HUES6 (cell line): ENCODE measurements around the gene COL27A1.

Source experiments
- H3K27ac ChIP-seq: 2 replicates; pipeline ENCODE4 v1.7.0; 2013; ENCODE audit warnings: low read depth, mild to moderate bottlenecking, low read length, inconsistent platforms
- H3K27me3 ChIP-seq: 2 replicates; pipeline ENCODE4 v1.6.1; 2013; ENCODE audit warnings: low read length; ENCODE audit not compliant: control insufficient read depth, insufficient read depth
- H3K36me3 ChIP-seq: 2 replicates; pipeline ENCODE4 v1.6.1; 2013; ENCODE audit warnings: low read length; ENCODE audit not compliant: control insufficient read depth, insufficient read depth
- H3K4me1 ChIP-seq: 2 replicates; pipeline ENCODE4 v1.6.1; 2013; ENCODE audit warnings: low read length; ENCODE audit not compliant: control insufficient read depth, insufficient read depth
- H3K4me3 ChIP-seq: 2 replicates; pipeline ENCODE4 v1.5.1; 2013; ENCODE audit warnings: low read depth, low read length
- H3K9ac ChIP-seq: one replicate; pipeline ENCODE4 v1.6.1; 2013; ENCODE audit warnings: mild to moderate bottlenecking, low read length
- H3K9me3 ChIP-seq: 2 replicates; pipeline ENCODE4 v1.6.1; 2013; ENCODE audit warnings: low read depth, low read length; ENCODE audit not compliant: control insufficient read depth, insufficient read depth

Gene COL27A1

DNA sequence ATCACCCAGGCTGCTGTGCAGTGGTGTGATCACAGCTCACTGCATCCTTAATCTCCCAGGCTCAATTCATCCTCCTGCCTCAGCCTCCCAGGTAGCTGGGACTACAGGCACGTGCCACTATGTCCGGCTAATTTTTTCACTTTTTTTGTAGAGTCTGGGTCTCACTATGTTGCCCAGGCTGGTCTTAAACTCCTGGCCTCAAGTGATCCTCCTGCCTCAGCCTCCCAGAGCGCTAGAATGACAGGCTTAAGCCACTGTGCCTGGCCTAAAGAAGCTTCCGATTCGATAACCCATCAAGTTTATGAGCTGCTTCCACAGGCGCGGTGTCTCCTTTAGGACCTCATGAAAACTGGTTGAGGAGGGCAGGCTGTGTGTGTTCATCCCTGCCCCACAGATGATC lies 16.2 kb downstream of the COL27A1 start:
- H3K36me3 ChIP-seq = peaks cover 18% of the 10 kb centered on the region
- no peak overlapping the region for H3K4me3 ChIP-seq
- no peak overlapping the region for H3K27ac ChIP-seq
- H3K4me1 ChIP-seq = peaks cover 26% of the 10 kb centered on the region; the same call in 1 of the 2 replicates
- no peaks in the 10 kb centered on the region for H3K27me3 ChIP-seq
- no peaks in the 10 kb centered on the region for H3K9me3 ChIP-seq
- no peak overlapping the region for H3K9ac ChIP-seq

DNA sequence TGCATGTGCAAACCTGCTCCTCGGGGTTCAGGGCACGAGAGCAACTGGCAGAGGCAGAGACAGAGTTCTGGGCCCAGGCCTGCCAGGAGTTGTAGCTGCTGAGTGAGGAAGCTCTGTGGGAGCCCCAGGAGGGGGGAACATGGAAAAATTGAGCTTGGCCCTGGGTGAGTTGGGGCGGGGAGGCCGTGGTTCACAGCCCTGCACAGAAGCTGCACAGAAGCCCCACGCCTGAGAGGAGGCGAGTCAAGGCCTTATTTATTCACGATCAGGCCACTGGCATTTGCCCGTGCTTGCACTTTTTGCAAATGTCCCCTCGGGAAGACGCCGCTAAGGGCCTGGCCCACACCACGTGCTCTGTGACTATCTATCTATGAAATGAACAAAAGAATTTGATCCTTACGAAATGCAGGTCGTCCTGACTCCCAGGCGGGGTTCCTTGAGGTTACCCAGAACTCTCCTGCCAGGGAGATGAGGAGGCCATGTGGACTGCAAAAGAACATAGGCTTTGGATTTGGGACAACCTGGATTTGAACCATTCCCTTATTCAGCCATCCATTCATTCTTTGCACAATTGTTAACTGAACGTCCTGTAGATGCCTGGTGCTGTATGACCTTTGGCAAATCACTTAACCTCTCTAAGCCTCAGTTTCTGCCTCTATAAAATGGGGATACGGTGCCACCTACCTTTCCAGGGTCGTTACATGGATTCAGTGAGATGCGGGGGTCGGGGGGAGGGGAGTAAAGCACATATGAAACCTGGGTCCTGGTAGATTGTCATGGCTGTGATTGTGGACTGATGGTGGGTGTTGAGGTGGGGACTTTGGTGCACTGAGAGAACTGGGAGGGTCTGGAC lies 17.9 kb downstream of the COL27A1 start:
- H3K9ac ChIP-seq = peak overlapping the region; percentile 1
- no peak overlapping the region for H3K27ac ChIP-seq

DNA sequence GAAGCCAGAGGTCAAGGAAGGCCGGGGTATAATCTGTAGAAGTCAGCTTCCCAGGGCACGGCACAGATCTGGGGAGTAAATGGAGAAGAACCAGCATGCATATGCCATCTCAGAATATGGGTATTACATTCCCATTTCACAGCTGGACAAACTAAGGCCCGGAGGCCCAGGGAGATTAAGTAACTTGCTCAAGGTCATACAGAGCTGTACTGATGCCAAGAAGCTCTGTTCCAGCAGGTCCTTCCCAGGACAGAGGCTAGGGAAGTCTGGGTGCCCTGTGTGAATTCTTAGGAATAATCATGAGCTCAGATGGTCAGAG lies 19.2 kb downstream of the COL27A1 start:
- no peak overlapping the region for H3K9ac ChIP-seq
- no peak overlapping the region for H3K4me3 ChIP-seq
- no peaks in the 10 kb centered on the region for H3K27me3 ChIP-seq
- no peak overlapping the region for H3K27ac ChIP-seq
- H3K9me3 ChIP-seq = no peaks in the 10 kb centered on the region
- H3K4me1 ChIP-seq = peaks cover 40% of the 10 kb centered on the region; the same call in 1 of the 2 replicates
- H3K36me3 ChIP-seq = peaks cover 12% of the 10 kb centered on the region; the same call in 1 of the 2 replicates

More for the DNA sequence above, 17.9 kb downstream of the COL27A1 start:
- Histone ChIP-seq H3K4me3 (no peak overlapping the region), H3K9me3 (no peaks in the 10 kb centered on the region), H3K4me1 (peaks cover 40% of the 10 kb centered on the region; the same call in 1 of the 2 replicates), H3K36me3 (peaks cover 11% of the 10 kb centered on the region), H3K27me3 (no peaks in the 10 kb centered on the region)

- no peaks in the 10 kb centered on the region for H3K9me3 ChIP-seq
These were observed 19.8 kb downstream of the COL27A1 start for GRCh38 chr9:114174876-114175771.

DNA sequence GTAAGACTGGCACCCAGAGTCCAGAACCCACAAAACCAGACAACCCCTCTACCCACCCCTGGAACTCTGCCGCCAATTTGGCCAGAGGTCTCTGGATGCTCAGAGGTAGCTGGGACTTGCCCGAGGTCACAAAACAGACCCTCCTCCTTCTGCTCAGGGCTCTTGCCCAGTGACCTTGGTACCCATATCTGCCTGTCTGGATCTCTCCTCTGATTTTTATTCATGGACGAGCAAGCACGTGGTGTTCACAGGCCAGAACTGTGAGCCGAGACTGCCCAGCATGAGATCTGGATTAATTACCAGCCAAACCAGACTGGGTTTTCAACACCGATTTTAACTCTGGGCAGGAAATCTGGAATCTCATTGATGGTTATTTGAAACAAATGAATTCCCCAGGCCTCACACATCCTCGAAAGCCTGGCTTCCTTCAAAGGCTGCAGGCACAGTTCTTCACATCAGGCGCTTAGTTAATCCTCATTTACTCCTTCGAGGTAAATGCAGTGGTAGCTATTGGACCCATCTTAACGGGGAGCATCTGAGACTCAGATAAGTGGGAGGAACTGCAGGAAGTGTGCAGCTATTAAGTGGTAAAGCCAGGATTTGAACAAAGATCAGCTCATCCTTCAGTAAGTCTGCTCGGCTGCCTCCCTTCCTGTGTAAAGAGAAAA lies 21.4 kb downstream of the COL27A1 start:
- H3K36me3 ChIP-seq = 0 out of 2 replicates have a peak, but pooled peaks cover 9% of the 10 kb centered on the region
- H3K9me3 ChIP-seq = no peaks in the 10 kb centered on the region
- H3K27ac ChIP-seq = no peak overlapping the region
- no peaks in the 10 kb centered on the region for H3K27me3 ChIP-seq
- peaks cover 41% of the 10 kb centered on the region; the same call in 1 of the 2 replicates for H3K4me1 ChIP-seq
- H3K4me3 ChIP-seq = no peak overlapping the region
- peak overlapping the region; percentile 29 for H3K9ac ChIP-seq

More at GRCh38 chr9:114174876-114175771, 19.8 kb downstream of the COL27A1 start:
- peaks cover 13% of the 10 kb centered on the region; the same call in 1 of the 2 replicates for H3K36me3 ChIP-seq
- H3K4me3 ChIP-seq = no peak overlapping the region
- peak overlapping the region; percentile 26; the same call in 1 of the 2 replicates for H3K27ac ChIP-seq
- peaks cover 38% of the 10 kb centered on the region; the same call in 1 of the 2 replicates for H3K4me1 ChIP-seq
- no peaks in the 10 kb centered on the region for H3K27me3 ChIP-seq
- H3K9ac ChIP-seq = peak overlapping the region; percentile 42

- Histone ChIP-seq H3K36me3 (0 out of 2 replicates have a peak, but pooled peaks cover 9% of the 10 kb centered on the region), H3K4me3 (no peak overlapping the region), H3K27ac (peak overlapping the region; percentile 29; the same call in 1 of the 2 replicates), H3K27me3 (no peaks in the 10 kb centered on the region), H3K9ac (no peak overlapping the region), H3K4me1 (peaks cover 41% of the 10 kb centered on the region; the same call in 1 of the 2 replicates), H3K9me3 (no peaks in the 10 kb centered on the region)
These were observed 22.2 kb downstream of the COL27A1 start for GRCh38 chr9:114177423-114178064.

DNA sequence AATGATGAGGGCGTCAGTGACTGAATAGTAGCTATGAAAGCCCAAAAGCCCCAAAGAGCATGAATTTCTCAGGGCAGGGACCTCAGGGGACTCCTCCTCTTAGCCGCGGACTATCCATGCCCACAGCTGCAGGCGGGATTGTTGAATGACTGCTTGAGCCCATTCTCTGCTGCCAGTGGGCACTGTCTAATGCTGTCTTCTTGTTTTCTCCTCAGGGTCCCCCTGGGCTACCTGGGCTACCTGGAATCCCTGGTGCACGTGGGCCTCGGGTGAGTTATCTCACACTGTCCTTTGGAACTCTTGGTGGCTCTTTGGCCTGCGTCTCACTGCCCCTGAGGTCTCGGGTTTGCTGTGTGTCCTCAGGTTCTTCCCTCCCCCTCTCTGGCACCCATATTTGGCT lies 22.7 kb downstream of the COL27A1 start:
- no peaks in the 10 kb centered on the region for H3K27me3 ChIP-seq
- 0 out of 2 replicates have a peak, but pooled peaks cover 9% of the 10 kb centered on the region for H3K36me3 ChIP-seq
- H3K9me3 ChIP-seq = no peaks in the 10 kb centered on the region

GRCh38 chr9:114178756-114179450 lies 23.6 kb downstream of the COL27A1 start:
- Histone ChIP-seq H3K4me1 (peaks cover 38% of the 10 kb centered on the region; the same call in 1 of the 2 replicates), H3K4me3 (no peak overlapping the region), H3K27me3 (no peaks in the 10 kb centered on the region), H3K9me3 (no peaks in the 10 kb centered on the region), H3K9ac (no peak overlapping the region), H3K27ac (no peak overlapping the region), H3K36me3 (0 out of 2 replicates have a peak, but pooled peaks cover 9% of the 10 kb centered on the region)

More for the DNA sequence above, 22.7 kb downstream of the COL27A1 start:
- peak overlapping the region; percentile 22 for H3K9ac ChIP-seq
- no peak overlapping the region for H3K4me3 ChIP-seq
- no peak overlapping the region; the same call in 1 of the 2 replicates for H3K27ac ChIP-seq
- H3K4me1 ChIP-seq = peaks cover 38% of the 10 kb centered on the region; the same call in 1 of the 2 replicates

DNA sequence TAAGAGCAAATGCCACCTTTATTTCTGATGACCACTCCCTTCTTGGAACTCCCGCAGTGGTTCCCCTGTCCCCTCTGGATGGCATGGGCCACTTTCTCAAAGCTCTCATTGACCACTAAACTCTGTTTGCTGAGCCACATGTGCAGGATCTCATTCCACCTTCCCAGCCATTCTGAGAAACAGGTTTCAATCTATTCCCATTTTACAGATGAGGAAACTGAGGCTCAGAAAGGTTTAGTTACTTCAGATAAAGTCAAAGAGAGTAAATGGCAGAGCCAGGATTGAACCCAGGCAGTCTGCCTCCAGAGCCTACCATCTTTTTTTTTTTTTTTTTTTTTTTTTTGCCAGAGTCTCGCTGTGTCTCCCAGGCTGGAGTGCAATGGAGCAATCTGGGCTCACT lies 24.2 kb downstream of the COL27A1 start:
- H3K27me3 ChIP-seq = no peaks in the 10 kb centered on the region
- H3K27ac ChIP-seq = no peak overlapping the region
- no peak overlapping the region for H3K4me3 ChIP-seq
- H3K36me3 ChIP-seq = peaks cover 11% of the 10 kb centered on the region
- no peak overlapping the region for H3K9ac ChIP-seq
- H3K9me3 ChIP-seq = no peaks in the 10 kb centered on the region
- H3K4me1 ChIP-seq = peaks cover 36% of the 10 kb centered on the region; the same call in 1 of the 2 replicates
